ENCODE data around the gene GALNT11. TPM values are rescaled to one million over a fixed set of nuclear protein-coding genes. Genes with fewer than 3 reads are reported as not detected.

Gene GALNT11
- polyA plus RNA-seq, 2 donors: 14.1 to 17.7 TPM

- Histone ChIP-seq H3K9me3 (ENCODE audit: control insufficient read depth in 2 of 2, insufficient read depth in 1 of 2, low read depth in 1 of 2, low read length in 1 of 2) (peaks cover 0 to 3% of the 10 kb centered on the region in 2 donors), H3K27me3 (ENCODE audit: control insufficient read depth in 1 of 2, insufficient read depth in 2 of 2, low read length in 2 of 2) (no peaks in the 10 kb centered on the region), H3K36me3 (ENCODE audit: control insufficient read depth in 2 of 2, insufficient read depth in 2 of 2, low read length in 1 of 2) (peaks cover 20 to 31% of the 10 kb centered on the region in 2 donors), H3K27ac (ENCODE audit: low read depth in 2 of 2, low read length in 1 of 2) (no peak overlapping the region), H3K4me3 (ENCODE audit: low read depth in 1 of 2, low read length in 2 of 2) (no peak overlapping the region), H3K4me1 (ENCODE audit: control insufficient read depth in 2 of 2, insufficient read depth in 2 of 2, low read length in 1 of 2) (no peaks in the 10 kb centered on the region)
- 94 to 98% methylated on average over 9 of the region's 9 CpGs for WGBS, 2 donors
Observed at GRCh38 chr7:152121432-152121831, 96.0 kb downstream of the GALNT11 start.

GRCh38 chr7:152122540-152122939 lies 97.1 kb downstream of the GALNT11 start:
- Histone ChIP-seq H3K4me3 (ENCODE audit: low read depth in 1 of 2, low read length in 2 of 2) (no peak overlapping the region), H3K36me3 (ENCODE audit: control insufficient read depth in 2 of 2, insufficient read depth in 2 of 2, low read length in 1 of 2) (peaks cover 21 to 31% of the 10 kb centered on the region in 2 donors), H3K9me3 (ENCODE audit: control insufficient read depth in 2 of 2, insufficient read depth in 1 of 2, low read depth in 1 of 2, low read length in 1 of 2) (peaks cover 0 to 3% of the 10 kb centered on the region in 2 donors), H3K27ac (ENCODE audit: low read depth in 2 of 2, low read length in 1 of 2) (no peak overlapping the region), H3K27me3 (ENCODE audit: control insufficient read depth in 1 of 2, insufficient read depth in 2 of 2, low read length in 2 of 2) (no peaks in the 10 kb centered on the region), H3K4me1 (ENCODE audit: control insufficient read depth in 2 of 2, insufficient read depth in 2 of 2, low read length in 1 of 2) (no peaks in the 10 kb centered on the region)
- WGBS, 2 donors: 94 to 96% methylated on average over 1 of the region's 1 CpG

- WGBS, 2 donors: 90 to 94% methylated on average over 7 of the region's 7 CpGs
Observed at GRCh38 chr7:152126741-152127140, 101.3 kb downstream of the GALNT11 start.

DNA sequence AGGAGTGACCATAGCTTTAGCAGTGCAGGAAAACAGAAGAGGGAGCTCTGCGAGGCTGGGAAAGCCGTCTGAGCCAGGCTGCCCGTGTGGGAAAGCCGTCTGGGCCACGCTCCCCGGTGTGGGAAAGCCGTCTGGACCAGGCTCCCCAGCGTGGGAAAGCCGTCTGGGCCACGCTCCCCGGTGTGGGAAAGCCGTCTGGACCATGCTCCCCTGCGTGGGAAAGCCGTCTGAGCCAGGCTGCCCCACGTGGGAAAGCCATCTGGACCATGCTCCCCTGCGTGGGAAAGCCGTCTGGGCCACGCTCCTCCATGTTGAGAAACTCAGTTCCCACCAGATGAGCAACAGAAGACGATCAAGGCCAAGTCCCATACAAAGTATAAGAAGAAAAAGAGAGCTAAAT lies 101.8 kb downstream of the GALNT11 start:
- Histone ChIP-seq H3K27me3 (ENCODE audit: control insufficient read depth in 1 of 2, insufficient read depth in 2 of 2, low read length in 2 of 2) (no peaks in the 10 kb centered on the region), H3K4me1 (ENCODE audit: control insufficient read depth in 2 of 2, insufficient read depth in 2 of 2, low read length in 1 of 2) (no peaks in the 10 kb centered on the region), H3K4me3 (ENCODE audit: low read depth in 1 of 2, low read length in 2 of 2) (no peak overlapping the region), H3K27ac (ENCODE audit: low read depth in 2 of 2, low read length in 1 of 2) (no peak overlapping the region), H3K36me3 (ENCODE audit: control insufficient read depth in 2 of 2, insufficient read depth in 2 of 2, low read length in 1 of 2) (peaks cover 7 to 36% of the 10 kb centered on the region in 2 donors), H3K9me3 (ENCODE audit: control insufficient read depth in 2 of 2, insufficient read depth in 1 of 2, low read depth in 1 of 2, low read length in 1 of 2) (peaks cover 0 to 9% of the 10 kb centered on the region in 2 donors)
- WGBS, 2 donors: 95 to 97% methylated on average over 19 of the region's 19 CpGs

More at GRCh38 chr7:152126741-152127140, 101.3 kb downstream of the GALNT11 start:
- H3K27ac ChIP-seq (ENCODE audit: low read depth in 2 of 2, low read length in 1 of 2): no peak overlapping the region
- H3K36me3 ChIP-seq (ENCODE audit: control insufficient read depth in 2 of 2, insufficient read depth in 2 of 2, low read length in 1 of 2): peaks cover 3 to 32% of the 10 kb centered on the region in 2 donors
- no peaks in the 10 kb centered on the region for H3K27me3 ChIP-seq (ENCODE audit: control insufficient read depth in 1 of 2, insufficient read depth in 2 of 2, low read length in 2 of 2)
- peaks cover 0 to 9% of the 10 kb centered on the region in 2 donors for H3K9me3 ChIP-seq (ENCODE audit: control insufficient read depth in 2 of 2, insufficient read depth in 1 of 2, low read depth in 1 of 2, low read length in 1 of 2)
- H3K4me3 ChIP-seq (ENCODE audit: low read depth in 1 of 2, low read length in 2 of 2): no peak overlapping the region
- H3K4me1 ChIP-seq (ENCODE audit: control insufficient read depth in 2 of 2, insufficient read depth in 2 of 2, low read length in 1 of 2): no peaks in the 10 kb centered on the region

DNA sequence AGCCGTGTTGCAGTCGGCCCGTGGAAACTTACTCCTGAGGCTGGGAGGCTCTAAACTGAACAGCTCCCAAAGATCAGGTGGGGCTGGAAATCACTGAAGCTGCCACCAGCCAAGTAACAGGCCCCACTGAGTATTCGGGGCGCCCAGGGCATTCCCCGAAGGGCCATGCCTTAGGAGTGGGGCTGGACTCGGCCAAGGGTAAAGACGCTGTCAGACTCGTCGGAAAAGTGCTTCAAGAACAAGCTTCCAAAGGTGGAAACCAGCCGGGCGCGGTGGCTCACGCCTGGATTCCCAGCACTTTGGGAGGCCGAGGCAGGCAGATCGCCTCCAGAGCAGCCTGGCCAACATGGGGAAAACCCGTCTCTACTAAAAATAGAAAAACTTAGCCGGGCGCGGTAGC lies 102.8 kb downstream of the GALNT11 start:
- Histone ChIP-seq H3K4me1 (ENCODE audit: control insufficient read depth in 2 of 2, insufficient read depth in 2 of 2, low read length in 1 of 2) (no peaks in the 10 kb centered on the region), H3K27me3 (ENCODE audit: control insufficient read depth in 1 of 2, insufficient read depth in 2 of 2, low read length in 2 of 2) (no peaks in the 10 kb centered on the region), H3K9me3 (ENCODE audit: control insufficient read depth in 2 of 2, insufficient read depth in 1 of 2, low read depth in 1 of 2, low read length in 1 of 2) (peaks cover 0 to 9% of the 10 kb centered on the region in 2 donors), H3K4me3 (ENCODE audit: low read depth in 1 of 2, low read length in 2 of 2) (no peak overlapping the region), H3K27ac (ENCODE audit: low read depth in 2 of 2, low read length in 1 of 2) (no peak overlapping the region), H3K36me3 (ENCODE audit: control insufficient read depth in 2 of 2, insufficient read depth in 2 of 2, low read length in 1 of 2) (peaks cover 10 to 41% of the 10 kb centered on the region in 2 donors)
- whole genome bisulfite sequencing, 2 donors: 97% methylated on average over 20 of the region's 20 CpGs

GRCh38 chr7:152128741-152129461 lies 103.4 kb downstream of the GALNT11 start:
- Histone ChIP-seq H3K27ac (ENCODE audit: low read depth in 2 of 2, low read length in 1 of 2) (no peak overlapping the region), H3K4me1 (ENCODE audit: control insufficient read depth in 2 of 2, insufficient read depth in 2 of 2, low read length in 1 of 2) (no peaks in the 10 kb centered on the region), H3K27me3 (ENCODE audit: control insufficient read depth in 1 of 2, insufficient read depth in 2 of 2, low read length in 2 of 2) (no peaks in the 10 kb centered on the region), H3K4me3 (ENCODE audit: low read depth in 1 of 2, low read length in 2 of 2) (no peak overlapping the region), H3K36me3 (ENCODE audit: control insufficient read depth in 2 of 2, insufficient read depth in 2 of 2, low read length in 1 of 2) (peaks cover 10 to 42% of the 10 kb centered on the region in 2 donors), H3K9me3 (ENCODE audit: control insufficient read depth in 2 of 2, insufficient read depth in 1 of 2, low read depth in 1 of 2, low read length in 1 of 2) (peaks cover 0 to 9% of the 10 kb centered on the region in 2 donors)
- WGBS, 2 donors: 98% methylated on average over 60 of the region's 60 CpGs

GRCh38 chr7:152129682-152130081 lies 104.2 kb downstream of the GALNT11 start:
- Histone ChIP-seq H3K4me3 (ENCODE audit: low read depth in 1 of 2, low read length in 2 of 2) (no peak overlapping the region), H3K36me3 (ENCODE audit: control insufficient read depth in 2 of 2, insufficient read depth in 2 of 2, low read length in 1 of 2) (peaks cover 10 to 41% of the 10 kb centered on the region in 2 donors), H3K27me3 (ENCODE audit: control insufficient read depth in 1 of 2, insufficient read depth in 2 of 2, low read length in 2 of 2) (no peaks in the 10 kb centered on the region), H3K4me1 (ENCODE audit: control insufficient read depth in 2 of 2, insufficient read depth in 2 of 2, low read length in 1 of 2) (no peaks in the 10 kb centered on the region), H3K27ac (ENCODE audit: low read depth in 2 of 2, low read length in 1 of 2) (no peak overlapping the region), H3K9me3 (ENCODE audit: control insufficient read depth in 2 of 2, insufficient read depth in 1 of 2, low read depth in 1 of 2, low read length in 1 of 2) (peaks cover 0 to 6% of the 10 kb centered on the region in 2 donors)
- 93 to 95% methylated on average over 7 of the region's 7 CpGs for WGBS, 2 donors

- H3K36me3 ChIP-seq (ENCODE audit: control insufficient read depth in 2 of 2, insufficient read depth in 2 of 2, low read length in 1 of 2): peaks cover 10 to 41% of the 10 kb centered on the region in 2 donors
Observed at GRCh38 chr7:152130658-152131590, 105.5 kb downstream of the GALNT11 start.

DNA sequence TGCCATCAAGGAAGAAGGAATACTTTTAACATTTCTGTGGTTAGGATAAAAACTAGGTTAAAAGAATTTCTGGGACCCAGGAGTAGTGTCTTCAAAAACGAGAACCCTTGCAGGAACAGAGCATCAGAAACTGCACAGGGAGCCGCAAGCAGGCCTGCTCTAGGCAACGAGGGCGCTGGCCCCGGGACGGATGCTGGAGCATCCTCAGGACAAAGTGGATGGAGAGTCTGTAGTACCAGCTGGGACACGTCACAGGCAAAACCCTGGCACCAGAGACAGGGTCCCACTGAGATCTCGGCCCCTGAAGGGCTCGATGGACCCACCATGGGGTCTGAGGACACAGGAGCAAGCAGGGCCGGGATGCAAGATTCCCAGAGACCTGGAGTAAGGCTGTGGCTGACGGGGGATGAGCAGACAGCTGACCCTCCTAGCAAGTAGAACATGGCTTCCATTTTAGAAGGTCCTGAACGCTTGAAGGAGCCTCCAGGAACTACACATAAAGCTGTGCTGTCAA lies 106.6 kb downstream of the GALNT11 start:
- H3K36me3 ChIP-seq (ENCODE audit: control insufficient read depth in 2 of 2, insufficient read depth in 2 of 2, low read length in 1 of 2): peaks cover 7 to 47% of the 10 kb centered on the region in 2 donors
- H3K4me1 ChIP-seq (ENCODE audit: control insufficient read depth in 2 of 2, insufficient read depth in 2 of 2, low read length in 1 of 2): no peaks in the 10 kb centered on the region
- H3K27ac ChIP-seq (ENCODE audit: low read depth in 2 of 2, low read length in 1 of 2): no peak overlapping the region
- H3K9me3 ChIP-seq (ENCODE audit: control insufficient read depth in 2 of 2, insufficient read depth in 1 of 2, low read depth in 1 of 2, low read length in 1 of 2): peaks cover 0 to 6% of the 10 kb centered on the region in 2 donors
- 91 to 93% methylated on average over 12 of the region's 12 CpGs for WGBS, 2 donors
- no peaks in the 10 kb centered on the region for H3K27me3 ChIP-seq (ENCODE audit: control insufficient read depth in 1 of 2, insufficient read depth in 2 of 2, low read length in 2 of 2)
- no peak overlapping the region for H3K4me3 ChIP-seq (ENCODE audit: low read depth in 1 of 2, low read length in 2 of 2)

More at GRCh38 chr7:152130658-152131590, 105.5 kb downstream of the GALNT11 start:
- no peaks in the 10 kb centered on the region for H3K27me3 ChIP-seq (ENCODE audit: control insufficient read depth in 1 of 2, insufficient read depth in 2 of 2, low read length in 2 of 2)
- H3K4me1 ChIP-seq (ENCODE audit: control insufficient read depth in 2 of 2, insufficient read depth in 2 of 2, low read length in 1 of 2): no peaks in the 10 kb centered on the region
- WGBS, 2 donors: 94 to 95% methylated on average over 37 of the region's 37 CpGs
- H3K4me3 ChIP-seq (ENCODE audit: low read depth in 1 of 2, low read length in 2 of 2): no peak overlapping the region
- H3K9me3 ChIP-seq (ENCODE audit: control insufficient read depth in 2 of 2, insufficient read depth in 1 of 2, low read depth in 1 of 2, low read length in 1 of 2): peaks cover 0 to 6% of the 10 kb centered on the region in 2 donors
- H3K27ac ChIP-seq (ENCODE audit: low read depth in 2 of 2, low read length in 1 of 2): no peak overlapping the region

All from esophagus (tissue), 2 donors.